Measurements from ENCODE around the gene CREM. TPM values are rescaled to one million over a fixed set of nuclear protein-coding genes. Genes with fewer than 3 reads are reported as not detected.

The CREM gene
- total RNA-seq, 5 donors from 2014 or later (not counting 1 experiment from before 2014, with no cell fraction given), result 20.6 to 57.2 (median 26.0) TPM

DNA sequence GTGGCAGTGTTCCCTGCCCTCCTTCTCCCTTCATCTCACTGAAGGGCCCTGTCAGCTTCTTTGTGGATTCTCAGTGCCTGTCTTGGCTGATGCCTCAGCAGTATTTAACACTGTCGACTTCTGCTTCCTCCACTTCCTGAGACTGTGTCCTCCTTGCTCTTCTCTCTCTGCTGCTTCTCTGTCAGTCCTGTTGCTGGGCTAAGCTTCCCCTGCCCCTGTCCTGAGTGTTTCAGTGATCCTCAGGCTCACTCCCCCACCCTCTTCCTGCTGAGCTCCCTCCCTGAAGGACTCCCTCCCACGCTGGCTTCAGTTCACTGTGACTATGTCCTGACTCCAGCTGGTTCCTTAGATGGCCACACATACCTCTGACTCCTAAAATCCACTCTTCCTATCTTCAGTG, 64.9 kb downstream of the CREM start:
- Mint-ChIP-seq H3K4me1 (peaks cover 20 to 34% (median 29%) of the 10 kb centered on the region in 3 donors), H3K36me3 (peaks cover 14% of the 10 kb centered on the region), H3K4me3 (no peak overlapping the region), H3K27me3 (no peaks in the 10 kb centered on the region), H3K9me3 (no peaks in the 10 kb centered on the region), H3K27ac (no peak overlapping the region)
- Histone ChIP-seq H3K4me3 (ENCODE audit: control insufficient read depth in 1 of 2, extremely low read depth in 1 of 2, low read length in 1 of 2) (no peak overlapping the region), H3K27ac (ENCODE audit: low read length) (no peak overlapping the region), H3K27me3 (replicated peaks in 1 of 2; ENCODE audit: control insufficient read depth in 2 of 2, extremely low read depth in 1 of 2, insufficient read depth in 2 of 2, low read length in 1 of 2) (no peaks in the 10 kb centered on the region), H3K36me3 (ENCODE audit: control insufficient read depth in 2 of 2, extremely low read depth in 1 of 2, insufficient read depth in 1 of 2, low read length in 1 of 2) (no peaks in the 10 kb centered on the region), H3K4me1 (ENCODE audit: control insufficient read depth in 1 of 2, extremely low read depth in 1 of 2, insufficient read depth in 2 of 2, low read length in 2 of 2) (peaks cover 6 to 8% of the 10 kb centered on the region in 2 experiments), H3K9me3 (no peaks in the 10 kb centered on the region)
- ATAC-seq (replicated peaks in 1 of 4) (no peak), DNase-seq (no peak)
- ChIA-PET POLR2A (interaction anchor here in 1 of 2 donors (0.9 to 1.1 kb wide), 2 partner anchors 17 to 65 kb away, joined by 4 read pairs; no protein-coding TSS in a partner anchor), CTCF (interaction anchor here in 1 of 2 donors (1.0 kb wide), 1 partner anchor 173 kb away, joined by 4 read pairs; no protein-coding TSS in a partner anchor)
- WGBS (ENCODE audit: insufficient coverage), result 43% methylated on average over 2 of the region's 2 CpGs

GRCh38 chr10:35192645-35193249, 66.1 kb downstream of the CREM start:
- DNase-seq, result no peak
- Histone ChIP-seq H3K27me3 (replicated peaks in 1 of 2; ENCODE audit: control insufficient read depth in 2 of 2, extremely low read depth in 1 of 2, insufficient read depth in 2 of 2, low read length in 1 of 2) (no peaks in the 10 kb centered on the region), H3K4me1 (ENCODE audit: control insufficient read depth in 1 of 2, extremely low read depth in 1 of 2, insufficient read depth in 2 of 2, low read length in 2 of 2) (peaks cover 8 to 10% of the 10 kb centered on the region in 2 experiments), H3K36me3 (ENCODE audit: control insufficient read depth in 2 of 2, extremely low read depth in 1 of 2, insufficient read depth in 1 of 2, low read length in 1 of 2) (no peaks in the 10 kb centered on the region), H3K27ac (ENCODE audit: low read length) (no peak overlapping the region), H3K4me3 (ENCODE audit: control insufficient read depth in 1 of 2, extremely low read depth in 1 of 2, low read length in 1 of 2) (no peak overlapping the region), H3K9me3 (no peaks in the 10 kb centered on the region)
- ATAC-seq (replicated peaks in 1 of 4), result no peak
- Mint-ChIP-seq H3K4me1 (peaks cover 25 to 39% (median 31%) of the 10 kb centered on the region in 3 donors), H3K9me3 (no peaks in the 10 kb centered on the region), H3K36me3 (peaks cover 17% of the 10 kb centered on the region), H3K4me3 (no peak overlapping the region), H3K27me3 (no peaks in the 10 kb centered on the region), H3K27ac (peak overlapping the region in 1 of 2 donors; percentile 0)
- WGBS (ENCODE audit: insufficient coverage), result no CpG with 5 or more reads among the region's 3 CpGs
- POLR2A ChIA-PET, result interaction anchor here in 1 of 2 donors (0.6 to 1.3 kb wide), 3 partner anchors 50 to 68 kb away, joined by 3 read pairs; no protein-coding TSS in a partner anchor
- CTCF ChIA-PET, result no interaction called here

- no peaks in the 10 kb centered on the region for H3K36me3 ChIP-seq (ENCODE audit: control insufficient read depth in 2 of 2, extremely low read depth in 1 of 2, insufficient read depth in 1 of 2, low read length in 1 of 2)
- H3K27me3 Mint-ChIP-seq, result no peaks in the 10 kb centered on the region
- H3K27ac ChIP-seq (ENCODE audit: low read length), result peak overlapping the region; percentile 99
- ATAC-seq (replicated peaks in 1 of 4) (no peak), DNase-seq (no peak)
- peaks cover 20% of the 10 kb centered on the region for H3K36me3 Mint-ChIP-seq
- POLR2A ChIA-PET, result interaction anchor here (0.6 to 3.4 kb wide), 16 partner anchors 8 to 159 kb away, joined by 3 to 261 read pairs (median 7); partner anchors contain the start of gene CREM (in 1 of the 2)
- peaks cover 8 to 10% of the 10 kb centered on the region in 2 experiments for H3K4me1 ChIP-seq (ENCODE audit: control insufficient read depth in 1 of 2, extremely low read depth in 1 of 2, insufficient read depth in 2 of 2, low read length in 2 of 2)
- H3K9me3 Mint-ChIP-seq, result no peaks in the 10 kb centered on the region
- H3K9me3 ChIP-seq, result no peaks in the 10 kb centered on the region
- H3K4me1 Mint-ChIP-seq, result peaks cover 30 to 44% (median 31%) of the 10 kb centered on the region in 3 donors
- H3K4me3 Mint-ChIP-seq, result peak overlapping the region in 1 of 3 donors; percentile 78
- no peak overlapping the region for H3K4me3 ChIP-seq (ENCODE audit: control insufficient read depth in 1 of 2, extremely low read depth in 1 of 2, low read length in 1 of 2)
- H3K27ac Mint-ChIP-seq, result peak overlapping the region; percentile 34 to 95
- H3K27me3 ChIP-seq (replicated peaks in 1 of 2; ENCODE audit: control insufficient read depth in 2 of 2, extremely low read depth in 1 of 2, insufficient read depth in 2 of 2, low read length in 1 of 2), result no peaks in the 10 kb centered on the region
- CTCF ChIA-PET, result interaction anchor here (1.0 to 3.8 kb wide), 11 partner anchors 8 to 89 kb away, joined by 3 to 253 read pairs (median 9); partner anchors contain the start of gene CREM (in 1 of the 2)
These were observed 67.8 kb downstream of the CREM start for GRCh38 chr10:35194471-35194870.

- peak overlapping the region; percentile 78 to 84 (median 84) for H3K4me3 Mint-ChIP-seq
- H3K4me1 Mint-ChIP-seq, result peaks cover 30 to 44% (median 31%) of the 10 kb centered on the region in 3 donors
- DNase-seq, result peak in 32 of 35 experiments; percentile 14 to 90 (median 54)
- WGBS (ENCODE audit: insufficient coverage), result 13% methylated on average over 1 of the region's 1 CpG
- Histone ChIP-seq H3K9me3 (no peaks in the 10 kb centered on the region), H3K4me3 (ENCODE audit: control insufficient read depth in 1 of 2, extremely low read depth in 1 of 2, low read length in 1 of 2) (peak overlapping the region; percentile 44 to 45), H3K27ac (ENCODE audit: low read length) (peak overlapping the region; percentile 99), H3K4me1 (ENCODE audit: control insufficient read depth in 1 of 2, extremely low read depth in 1 of 2, insufficient read depth in 2 of 2, low read length in 2 of 2) (peaks cover 8 to 10% of the 10 kb centered on the region in 2 experiments), H3K27me3 (replicated peaks in 1 of 2; ENCODE audit: control insufficient read depth in 2 of 2, extremely low read depth in 1 of 2, insufficient read depth in 2 of 2, low read length in 1 of 2) (no peaks in the 10 kb centered on the region), H3K36me3 (ENCODE audit: control insufficient read depth in 2 of 2, extremely low read depth in 1 of 2, insufficient read depth in 1 of 2, low read length in 1 of 2) (no peaks in the 10 kb centered on the region)
- no peaks in the 10 kb centered on the region for H3K27me3 Mint-ChIP-seq
- ChIA-PET POLR2A (interaction anchor here (0.6 to 3.4 kb wide), 21 partner anchors 9 to 159 kb away, joined by 3 to 261 read pairs (median 6); partner anchors contain the start of genes CREM (in 2 of the 2) and CUL2 (in 1 of the 2)), CTCF (interaction anchor here (1.0 to 3.8 kb wide), 22 partner anchors 9 to 220 kb away, joined by 3 to 253 read pairs (median 6); partner anchors contain the start of gene CREM (in 1 of the 2))
- peaks cover 17% of the 10 kb centered on the region for H3K36me3 Mint-ChIP-seq
- H3K27ac Mint-ChIP-seq, result peak overlapping the region; percentile 95 to 98
- ATAC-seq (replicated peaks in 1 of 4), result peak in 1 of 4 experiments; percentile 30
- H3K9me3 Mint-ChIP-seq, result no peaks in the 10 kb centered on the region
These were observed 68.3 kb downstream of the CREM start for GRCh38 chr10:35194906-35195305.

DNA sequence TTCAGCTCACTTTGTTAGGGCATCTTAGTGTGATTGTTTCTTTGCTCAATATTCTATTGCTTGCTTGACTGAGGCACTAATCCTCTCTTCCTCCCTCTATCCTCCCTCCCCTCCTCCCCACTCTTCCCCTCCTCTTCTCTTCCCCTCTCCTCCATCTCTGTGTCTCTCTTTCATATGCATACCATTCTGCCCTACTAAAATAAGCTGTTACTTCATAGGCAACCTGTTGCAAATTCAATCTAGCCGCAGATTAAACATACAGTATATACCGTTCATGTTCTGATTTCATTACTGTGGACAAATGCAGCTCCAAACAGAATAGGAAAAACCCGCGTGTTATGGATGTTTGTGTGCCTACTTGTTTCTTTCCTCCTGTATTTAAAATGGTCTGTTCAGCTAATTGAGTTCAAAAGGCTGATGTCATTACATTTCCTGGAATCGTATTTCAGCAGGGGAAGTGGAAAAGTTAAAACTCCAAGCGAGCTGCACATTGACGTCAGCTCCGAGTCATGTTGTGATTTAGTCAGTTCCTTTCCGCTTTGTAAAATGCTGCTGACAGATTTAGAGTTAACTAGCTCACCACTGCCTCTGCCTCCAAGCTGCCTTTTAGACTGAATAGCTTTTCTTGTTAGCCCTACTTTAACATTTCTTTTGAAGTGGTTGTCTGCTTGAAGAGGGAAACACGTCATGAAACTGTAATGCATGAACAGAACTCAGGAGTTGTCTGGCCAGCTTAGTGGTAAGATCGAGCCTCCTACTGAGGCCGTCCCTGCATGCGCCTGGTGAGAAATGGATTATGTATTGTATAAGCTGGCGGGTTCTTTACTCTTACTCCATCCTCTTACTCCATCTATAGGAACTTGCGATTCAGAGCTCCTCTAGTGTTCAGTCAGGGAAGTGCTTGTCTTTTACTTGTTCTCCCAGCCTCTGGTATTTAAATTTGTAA, 69.0 kb downstream of the CREM start:
- Histone ChIP-seq H3K27me3 (replicated peaks in 1 of 2; ENCODE audit: control insufficient read depth in 2 of 2, extremely low read depth in 1 of 2, insufficient read depth in 2 of 2, low read length in 1 of 2) (no peaks in the 10 kb centered on the region), H3K4me1 (ENCODE audit: control insufficient read depth in 1 of 2, extremely low read depth in 1 of 2, insufficient read depth in 2 of 2, low read length in 2 of 2) (peaks cover 8 to 10% of the 10 kb centered on the region in 2 experiments), H3K27ac (ENCODE audit: low read length) (peak overlapping the region; percentile 99), H3K9me3 (no peaks in the 10 kb centered on the region), H3K4me3 (ENCODE audit: control insufficient read depth in 1 of 2, extremely low read depth in 1 of 2, low read length in 1 of 2) (peak overlapping the region; percentile 44 to 45), H3K36me3 (ENCODE audit: control insufficient read depth in 2 of 2, extremely low read depth in 1 of 2, insufficient read depth in 1 of 2, low read length in 1 of 2) (no peaks in the 10 kb centered on the region)
- ChIA-PET CTCF (interaction anchor here (0.6 to 3.8 kb wide), 51 partner anchors 9 to 219 kb away, joined by 3 to 253 read pairs (median 5); partner anchors contain the start of genes CREM (in 2 of the 2), CCNY (in 1 of the 2) and CUL2 (in 1 of the 2)), POLR2A (interaction anchor here (0.5 to 3.4 kb wide), 37 partner anchors 9 to 260 kb away, joined by 3 to 261 read pairs (median 6); partner anchors contain the start of genes CREM (in 2 of the 2) and CUL2 (in 1 of the 2))
- DNase-seq, result peak; percentile 34 to 97 (median 83)
- Mint-ChIP-seq H3K4me3 (peak overlapping the region; percentile 78 to 84 (median 84)), H3K36me3 (peaks cover 22% of the 10 kb centered on the region), H3K27ac (peak overlapping the region; percentile 95 to 98), H3K4me1 (peaks cover 31 to 49% (median 34%) of the 10 kb centered on the region in 3 donors), H3K27me3 (no peaks in the 10 kb centered on the region), H3K9me3 (no peaks in the 10 kb centered on the region)
- WGBS (ENCODE audit: insufficient coverage), result no CpG with 5 or more reads among the region's 15 CpGs
- ATAC-seq (replicated peaks in 1 of 4), result peak; percentile 83 to 91 (median 89)
